AG09319 (cell line): ENCODE results near the gene ACTL8.
A peak's percentile ranks its signal among the peaks of the same experiment; 100 is the strongest.

ENCODE experiments used
- DNase-seq: peaks from one replicate; pipeline ENCODE4 v3.0.0-alpha.2; 2010; ENCODE audit warnings: low read depth; ENCODE audit errors: extremely low read depth
- TF ChIP-seq, protein P1 (sequence below): IDR thresholded peaks from 2 replicates; pipeline ENCODE4 v1.5.1; 2011; ENCODE audit warnings: low read depth, mild to moderate bottlenecking, inconsistent platforms, low read length, moderate library complexity

Gene ACTL8

DNA sequence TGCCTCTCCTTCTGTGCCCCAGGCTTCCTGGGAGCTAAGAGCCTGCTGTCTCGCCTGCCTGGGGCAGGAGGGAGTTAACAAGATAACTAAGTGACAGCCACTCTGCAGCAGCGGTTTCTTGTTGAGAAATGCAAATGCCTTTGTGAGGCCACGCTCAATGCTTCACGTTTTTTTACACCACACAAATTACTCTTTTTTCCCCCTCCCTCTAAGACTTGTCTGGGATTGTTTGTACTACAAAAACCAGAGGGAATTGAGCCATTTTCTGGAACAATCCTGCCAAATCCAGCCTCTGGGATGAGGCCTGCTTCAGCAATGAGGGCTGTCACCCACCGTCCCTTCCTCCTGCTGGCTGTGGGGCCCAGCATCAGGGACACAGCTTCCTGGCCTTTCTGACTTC lies 119.6 kb downstream of the ACTL8 start:
- TF ChIP-seq, protein P1, sequence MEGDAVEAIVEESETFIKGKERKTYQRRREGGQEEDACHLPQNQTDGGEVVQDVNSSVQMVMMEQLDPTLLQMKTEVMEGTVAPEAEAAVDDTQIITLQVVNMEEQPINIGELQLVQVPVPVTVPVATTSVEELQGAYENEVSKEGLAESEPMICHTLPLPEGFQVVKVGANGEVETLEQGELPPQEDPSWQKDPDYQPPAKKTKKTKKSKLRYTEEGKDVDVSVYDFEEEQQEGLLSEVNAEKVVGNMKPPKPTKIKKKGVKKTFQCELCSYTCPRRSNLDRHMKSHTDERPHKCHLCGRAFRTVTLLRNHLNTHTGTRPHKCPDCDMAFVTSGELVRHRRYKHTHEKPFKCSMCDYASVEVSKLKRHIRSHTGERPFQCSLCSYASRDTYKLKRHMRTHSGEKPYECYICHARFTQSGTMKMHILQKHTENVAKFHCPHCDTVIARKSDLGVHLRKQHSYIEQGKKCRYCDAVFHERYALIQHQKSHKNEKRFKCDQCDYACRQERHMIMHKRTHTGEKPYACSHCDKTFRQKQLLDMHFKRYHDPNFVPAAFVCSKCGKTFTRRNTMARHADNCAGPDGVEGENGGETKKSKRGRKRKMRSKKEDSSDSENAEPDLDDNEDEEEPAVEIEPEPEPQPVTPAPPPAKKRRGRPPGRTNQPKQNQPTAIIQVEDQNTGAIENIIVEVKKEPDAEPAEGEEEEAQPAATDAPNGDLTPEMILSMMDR: no peak
- peak; percentile 81 for DNase-seq

DNA sequence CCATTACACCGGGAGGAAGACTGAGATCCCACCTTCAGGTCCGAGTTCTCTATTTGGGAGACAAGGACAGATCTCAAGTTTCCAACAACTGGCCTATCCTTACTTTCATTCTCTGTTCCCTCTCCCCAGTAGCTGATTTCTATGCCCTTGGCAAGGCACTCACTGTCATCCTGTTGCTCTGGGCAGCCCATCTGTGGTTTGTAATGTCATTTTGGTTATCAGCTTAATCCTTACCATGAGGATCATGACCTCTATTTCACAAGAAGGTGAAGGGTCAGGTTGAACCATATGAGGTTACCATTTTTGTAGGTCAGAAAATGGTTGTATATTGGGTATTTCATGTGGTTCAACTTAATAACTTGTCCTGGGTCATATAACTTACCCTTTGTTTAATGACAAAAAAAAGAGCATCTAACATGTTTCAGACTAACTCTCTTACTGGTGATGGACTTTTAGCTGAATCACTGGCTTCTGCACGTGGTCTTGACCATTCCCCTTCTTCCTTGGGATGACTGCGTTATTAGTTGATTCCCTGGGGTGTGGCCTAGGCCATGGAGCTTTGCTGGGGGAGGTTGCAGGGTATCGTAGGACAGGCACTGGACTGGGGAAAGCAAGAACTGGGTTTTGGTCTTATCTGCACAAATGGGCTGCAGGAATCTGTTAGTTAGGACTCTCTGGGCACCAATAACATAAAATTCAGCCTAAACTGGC lies 120.2 kb downstream of the ACTL8 start:
- no peak for DNase-seq
- TF ChIP-seq, protein P1: no peak

DNA sequence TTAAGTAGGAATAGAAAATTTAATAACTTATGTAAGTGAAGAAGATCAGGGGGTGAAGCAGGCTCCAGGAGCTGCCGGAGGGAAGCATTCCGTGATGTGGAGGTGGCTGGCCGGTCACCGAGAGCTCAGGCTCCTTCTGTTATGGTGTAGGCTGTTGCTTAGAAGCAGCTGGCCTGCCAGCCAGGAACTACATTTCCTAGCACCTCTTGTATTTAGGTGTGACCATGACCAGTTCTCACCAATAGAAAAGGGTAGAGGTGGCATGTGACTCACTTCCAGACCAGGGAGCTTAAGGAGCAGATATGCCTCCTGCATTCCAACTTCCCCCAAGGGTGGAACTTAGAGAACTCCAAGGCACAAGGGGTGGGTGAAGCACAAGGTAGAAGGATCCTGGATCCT lies 120.7 kb downstream of the ACTL8 start:
- no peak for DNase-seq
- TF ChIP-seq, protein P1: no peak
